AG10803 (cell line): ENCODE data around the gene FOXO1.

Experiments
- DNase-seq: peaks from one replicate; pipeline ENCODE4 v3.0.0; 2010; ENCODE audit warnings: low read depth
- H3K4me3 ChIP-seq: 2 replicates; pipeline ENCODE4 v1.5.1; 2011; ENCODE audit warnings: mild to moderate bottlenecking, low read length, control low read depth
- CTCF ChIP-seq: conservative IDR thresholded peaks from 2 replicates; pipeline ENCODE4 v1.5.1; 2011; ENCODE audit warnings: mild to moderate bottlenecking, low read length, control low read depth, inconsistent platforms

The FOXO1 gene

DNA sequence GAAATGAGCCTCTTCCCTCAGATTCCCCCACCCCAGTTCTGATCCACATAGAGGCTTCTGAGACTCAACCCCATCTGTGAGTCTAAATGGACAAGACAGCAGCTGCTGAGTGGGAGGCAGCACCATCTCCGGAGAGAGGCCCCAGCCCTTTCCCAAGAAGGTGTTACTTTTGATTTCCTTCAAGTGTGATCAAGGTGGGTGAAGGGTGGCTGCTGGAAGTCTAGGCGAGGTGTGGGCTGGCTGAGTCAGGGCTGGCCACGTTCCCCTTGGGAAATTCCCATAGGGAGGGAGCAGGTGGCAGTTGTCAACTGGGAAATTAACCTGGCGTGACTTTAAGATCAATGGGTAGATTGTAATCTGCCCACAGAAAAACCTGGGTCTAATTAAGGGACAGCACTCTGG, 148.0 kb downstream of the FOXO1 start:
- TF ChIP-seq CTCF: no peak
- H3K4me3 ChIP-seq: no peak overlapping the region
- DNase-seq: no peak

- no peak overlapping the region for H3K4me3 ChIP-seq
- no peak for DNase-seq
- TF ChIP-seq CTCF: no peak
Observed at GRCh38 chr13:40517486-40518480, 148.7 kb downstream of the FOXO1 start.

- no peak overlapping the region for H3K4me3 ChIP-seq
- TF ChIP-seq CTCF: no peak
- DNase-seq: no peak
Observed at GRCh38 chr13:40515702-40516101, 150.7 kb downstream of the FOXO1 start.

DNA sequence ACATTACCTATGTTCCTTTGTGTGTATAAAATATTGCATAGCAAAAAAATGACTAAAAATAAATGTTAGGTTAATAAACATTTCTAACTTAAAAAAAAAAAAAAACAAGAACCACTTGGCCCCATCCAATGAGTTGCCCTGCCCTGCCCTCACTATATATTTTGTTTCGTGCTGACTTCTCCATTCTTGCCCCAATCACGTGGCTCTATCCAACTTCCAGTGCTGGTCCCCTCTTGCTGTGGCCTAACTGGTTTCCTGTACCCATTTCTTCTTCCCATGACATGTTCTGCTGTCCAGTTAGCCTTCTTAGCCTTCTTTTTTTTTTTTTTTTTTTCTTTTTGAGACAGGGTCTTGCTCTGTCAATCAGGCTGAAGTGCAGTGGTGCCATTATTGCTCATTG, 151.6 kb downstream of the FOXO1 start:
- no peak overlapping the region for H3K4me3 ChIP-seq
- DNase-seq: no peak
- TF ChIP-seq CTCF: no peak

- H3K4me3 ChIP-seq: no peak overlapping the region
- no peak for DNase-seq
- TF ChIP-seq CTCF: no peak
Observed at GRCh38 chr13:40509876-40510275, 156.6 kb downstream of the FOXO1 start.

DNA sequence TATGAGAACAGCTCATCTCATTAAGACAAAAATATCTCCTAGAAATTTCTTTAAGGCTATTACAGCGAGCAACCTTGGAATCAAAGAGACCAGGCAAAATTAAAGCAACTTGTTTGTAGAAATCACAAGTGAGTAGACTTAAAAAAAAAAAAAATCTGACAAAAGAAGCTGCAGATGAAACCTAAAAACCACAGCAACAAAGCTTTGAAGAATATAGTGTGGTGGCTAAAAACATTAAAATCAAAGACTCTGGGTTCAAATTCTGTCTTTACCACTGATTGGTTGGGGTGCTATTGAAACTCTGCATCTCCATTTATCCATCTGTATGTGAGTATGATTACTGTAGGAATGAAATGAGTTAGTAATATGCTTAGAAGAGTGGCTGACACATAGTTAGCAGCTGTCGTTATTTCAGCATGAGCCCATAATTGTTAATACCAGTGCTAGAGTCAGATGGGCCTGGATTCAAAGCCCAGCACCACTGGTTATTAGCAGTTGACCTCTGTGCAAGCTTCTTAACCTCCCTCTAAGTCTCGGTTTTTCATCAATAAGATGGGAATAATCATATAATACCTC, 157.6 kb downstream of the FOXO1 start:
- DNase-seq: no peak
- no peak for TF ChIP-seq CTCF
- no peak overlapping the region for H3K4me3 ChIP-seq

DNA sequence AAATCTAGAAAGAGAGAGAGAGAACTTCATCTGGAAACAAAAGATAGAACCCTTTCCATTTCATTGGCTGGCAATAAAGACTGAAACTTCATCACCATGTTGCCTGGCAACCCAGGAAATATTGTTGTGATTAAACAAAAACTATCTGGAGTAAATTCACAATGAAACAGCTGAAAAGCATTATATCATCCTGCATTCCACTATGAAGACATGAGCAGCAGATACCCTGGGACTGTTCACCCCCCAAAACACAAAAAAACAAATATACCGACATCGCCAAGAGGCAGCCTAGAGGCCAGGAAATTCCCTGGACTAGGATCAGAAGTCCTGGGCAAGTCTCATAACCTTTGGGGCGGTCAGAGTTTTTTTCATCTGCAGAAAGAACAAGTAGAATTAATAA, 158.3 kb downstream of the FOXO1 start:
- H3K4me3 ChIP-seq: no peak overlapping the region
- TF ChIP-seq CTCF: no peak
- peak; percentile 69 for DNase-seq
